Mesothelial cell of epicardium (in vitro differentiated cells): ENCODE data around the gene SLC6A3. TPM values are rescaled to one million over a fixed set of nuclear protein-coding genes. Genes with fewer than 3 reads are reported as not detected.

Experiments
- DNase-seq, 2 experiments: peaks; one replicate each; pipeline ENCODE4 v3.0.0; 2021; ENCODE audit warnings: low spot score in 2 of 2; ENCODE audit not compliant: unreplicated experiment in 2 of 2
- H3K27ac Mint-ChIP-seq: 2 replicates; pipeline ENCODE4 v1.8.0; 2021; ENCODE audit warnings: mixed read lengths
- H3K27me3 Mint-ChIP-seq: 2 replicates; pipeline ENCODE4 v1.8.0; 2021; ENCODE audit warnings: low read depth, mixed read lengths
- H3K36me3 Mint-ChIP-seq: 2 replicates; pipeline ENCODE4 v1.8.0; 2021; ENCODE audit warnings: mixed read lengths
- H3K4me1 Mint-ChIP-seq: 2 replicates; pipeline ENCODE4 v1.8.0; 2021; ENCODE audit warnings: mixed read lengths
- H3K4me3 Mint-ChIP-seq: 2 replicates; pipeline ENCODE4 v1.8.0; 2021; ENCODE audit warnings: mild to moderate bottlenecking, moderate library complexity, mixed read lengths
- H3K9me3 Mint-ChIP-seq: 2 replicates; pipeline ENCODE4 v1.8.0; 2021; ENCODE audit warnings: mixed read lengths
- total RNA-seq: library from RNA; stranded (reverse); gene quantifications from 3 replicates; pipeline ENCODE4 v1.2.1, GENCODE V29; 2021
- TF ChIP-seq, protein P1 (sequence below): fragments of 200-600 bp; sonication (generic); IDR thresholded peaks from one replicate; pipeline ENCODE4 v1.5.0; 2021; ENCODE audit warnings: antibody characterized with exemption; ENCODE audit not compliant: unreplicated experiment

Gene SLC6A3
- total RNA-seq, 1 donor from 2014 or later: 0.04 TPM

DNA sequence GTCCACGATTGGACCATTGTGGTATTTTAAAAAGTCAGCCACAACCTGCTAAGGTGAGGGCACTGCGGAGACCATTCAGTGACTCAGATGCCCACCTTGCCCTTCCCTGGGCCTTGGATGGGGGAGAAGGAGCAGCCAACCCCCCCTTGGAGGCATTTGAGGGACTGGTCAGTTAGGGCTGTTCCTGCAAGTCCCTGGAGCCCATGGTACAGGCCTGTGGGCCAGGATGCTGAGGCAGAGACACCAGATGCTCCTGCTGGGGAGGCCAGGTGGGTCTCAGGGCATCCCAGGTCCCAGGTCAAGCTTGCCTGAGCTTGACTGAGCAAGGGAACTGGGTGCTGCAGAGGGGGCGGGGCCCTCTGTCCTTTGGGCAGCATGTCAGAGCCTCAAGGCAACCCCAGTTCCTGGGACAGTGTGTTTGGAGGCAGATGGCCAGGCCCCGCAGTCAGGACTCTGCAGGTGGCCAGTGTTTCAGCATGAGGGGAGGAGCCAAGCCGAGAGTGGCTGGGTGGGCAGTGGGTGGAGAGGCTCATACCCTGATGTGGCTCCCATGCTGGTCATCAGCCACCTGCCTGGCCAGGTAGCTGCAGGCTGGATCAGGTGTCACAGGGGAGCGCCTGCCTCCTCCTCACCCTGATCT, 27.5 kb downstream of the SLC6A3 start:
- peaks cover 14% of the 10 kb centered on the region for H3K9me3 Mint-ChIP-seq
- H3K27ac Mint-ChIP-seq: no peak overlapping the region
- H3K4me1 Mint-ChIP-seq: no peaks in the 10 kb centered on the region
- H3K36me3 Mint-ChIP-seq: no peaks in the 10 kb centered on the region
- TF ChIP-seq, protein P1, sequence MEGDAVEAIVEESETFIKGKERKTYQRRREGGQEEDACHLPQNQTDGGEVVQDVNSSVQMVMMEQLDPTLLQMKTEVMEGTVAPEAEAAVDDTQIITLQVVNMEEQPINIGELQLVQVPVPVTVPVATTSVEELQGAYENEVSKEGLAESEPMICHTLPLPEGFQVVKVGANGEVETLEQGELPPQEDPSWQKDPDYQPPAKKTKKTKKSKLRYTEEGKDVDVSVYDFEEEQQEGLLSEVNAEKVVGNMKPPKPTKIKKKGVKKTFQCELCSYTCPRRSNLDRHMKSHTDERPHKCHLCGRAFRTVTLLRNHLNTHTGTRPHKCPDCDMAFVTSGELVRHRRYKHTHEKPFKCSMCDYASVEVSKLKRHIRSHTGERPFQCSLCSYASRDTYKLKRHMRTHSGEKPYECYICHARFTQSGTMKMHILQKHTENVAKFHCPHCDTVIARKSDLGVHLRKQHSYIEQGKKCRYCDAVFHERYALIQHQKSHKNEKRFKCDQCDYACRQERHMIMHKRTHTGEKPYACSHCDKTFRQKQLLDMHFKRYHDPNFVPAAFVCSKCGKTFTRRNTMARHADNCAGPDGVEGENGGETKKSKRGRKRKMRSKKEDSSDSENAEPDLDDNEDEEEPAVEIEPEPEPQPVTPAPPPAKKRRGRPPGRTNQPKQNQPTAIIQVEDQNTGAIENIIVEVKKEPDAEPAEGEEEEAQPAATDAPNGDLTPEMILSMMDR: no peak
- H3K4me3 Mint-ChIP-seq: no peak overlapping the region
- peaks cover 9% of the 10 kb centered on the region for H3K27me3 Mint-ChIP-seq
- no peak for DNase-seq

DNA sequence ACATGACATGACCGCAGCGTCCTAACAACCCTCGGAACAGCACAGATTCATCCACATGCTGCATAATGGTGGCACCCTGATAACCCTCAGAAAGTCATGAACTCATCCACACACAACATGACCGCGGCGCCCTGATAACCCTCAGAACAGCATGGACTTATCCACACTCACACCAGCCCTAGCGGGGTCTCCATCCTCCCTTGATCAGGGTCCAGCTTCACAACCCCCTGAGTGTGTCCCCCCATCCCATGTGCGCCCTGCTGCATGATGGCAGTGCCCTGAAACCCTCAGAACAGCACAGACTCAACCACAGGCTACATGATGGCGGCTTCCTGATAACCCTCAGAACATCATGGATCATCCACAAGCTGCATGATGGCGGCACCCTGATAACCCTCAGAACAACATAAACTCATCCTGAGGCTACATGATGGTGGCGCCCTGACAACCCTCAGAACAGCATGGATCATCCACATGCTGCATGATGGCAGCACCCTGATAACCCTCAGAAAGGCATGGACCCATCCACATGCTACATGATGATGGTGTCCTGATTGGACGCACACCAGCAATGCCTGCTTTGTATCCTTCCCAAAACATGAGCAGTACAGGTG, 28.3 kb downstream of the SLC6A3 start:
- H3K36me3 Mint-ChIP-seq: no peaks in the 10 kb centered on the region
- TF ChIP-seq, protein P1: no peak
- no peak for DNase-seq
- H3K9me3 Mint-ChIP-seq: peaks cover 14% of the 10 kb centered on the region
- H3K27me3 Mint-ChIP-seq: peaks cover 13% of the 10 kb centered on the region
- H3K4me3 Mint-ChIP-seq: no peak overlapping the region
- no peak overlapping the region for H3K27ac Mint-ChIP-seq
- no peaks in the 10 kb centered on the region for H3K4me1 Mint-ChIP-seq

DNA sequence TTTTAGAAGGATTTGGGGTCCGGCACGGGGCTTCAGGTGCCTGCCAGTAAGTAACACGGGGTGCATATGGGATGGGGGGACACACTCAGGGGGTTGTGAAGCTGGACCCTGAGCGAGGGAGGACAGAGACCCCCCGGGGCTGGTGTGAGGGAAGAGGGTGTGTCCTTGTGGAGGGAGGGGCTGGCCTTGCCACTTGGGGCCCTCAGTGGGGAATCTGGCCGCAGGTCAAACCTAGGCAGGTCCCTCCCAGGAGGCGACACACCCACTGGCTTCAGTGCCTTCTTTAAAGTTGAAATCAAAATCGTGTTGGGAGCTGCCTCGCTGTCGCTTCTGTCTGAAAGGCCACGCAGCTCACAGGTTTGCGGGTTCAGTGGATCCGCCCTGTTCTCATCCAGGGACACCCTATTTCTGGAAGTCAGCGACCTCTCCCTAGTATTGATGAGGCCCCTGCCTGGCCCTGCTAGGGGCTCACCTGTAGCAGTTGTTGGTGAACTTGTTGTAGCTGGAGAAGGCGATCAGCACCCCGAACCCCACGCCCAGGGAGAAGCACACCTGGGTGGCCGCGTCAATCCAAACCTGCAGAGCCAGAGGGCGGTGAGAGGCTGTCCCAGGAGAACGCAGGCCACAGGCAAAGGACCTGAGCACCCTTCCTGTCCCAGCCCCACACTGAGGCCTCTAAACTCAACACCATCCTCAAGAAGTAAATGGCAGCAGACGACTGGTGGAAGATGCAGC, 29.4 kb downstream of the SLC6A3 start:
- Mint-ChIP-seq H3K4me1 (no peaks in the 10 kb centered on the region), H3K9me3 (peaks cover 14% of the 10 kb centered on the region), H3K4me3 (no peak overlapping the region), H3K27me3 (peaks cover 14% of the 10 kb centered on the region), H3K36me3 (no peaks in the 10 kb centered on the region), H3K27ac (no peak overlapping the region)
- DNase-seq: no peak
- TF ChIP-seq, protein P1: no peak

DNA sequence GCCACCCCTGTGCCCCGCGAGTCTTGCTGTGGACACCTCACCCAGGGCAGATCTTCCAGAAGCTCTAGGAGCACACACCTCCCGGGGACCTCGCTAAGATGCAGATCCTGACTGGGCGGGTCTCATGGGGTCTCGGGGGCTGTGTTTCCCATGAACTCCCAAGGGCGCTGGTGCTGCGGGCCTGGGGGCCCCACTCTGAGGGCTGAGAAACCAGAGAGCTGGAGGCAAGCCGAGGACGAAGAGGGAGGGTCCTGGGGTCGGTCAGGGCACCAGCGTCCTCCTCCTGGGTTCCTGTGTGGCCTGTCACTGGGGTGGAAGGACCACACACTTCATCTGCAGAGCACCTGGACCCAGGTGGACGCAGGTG, 30.2 kb downstream of the SLC6A3 start:
- no peak overlapping the region for H3K27ac Mint-ChIP-seq
- DNase-seq: no peak
- peaks cover 14% of the 10 kb centered on the region for H3K9me3 Mint-ChIP-seq
- H3K4me3 Mint-ChIP-seq: no peak overlapping the region
- H3K4me1 Mint-ChIP-seq: no peaks in the 10 kb centered on the region
- TF ChIP-seq, protein P1: no peak
- H3K36me3 Mint-ChIP-seq: no peaks in the 10 kb centered on the region
- peaks cover 14% of the 10 kb centered on the region for H3K27me3 Mint-ChIP-seq

DNA sequence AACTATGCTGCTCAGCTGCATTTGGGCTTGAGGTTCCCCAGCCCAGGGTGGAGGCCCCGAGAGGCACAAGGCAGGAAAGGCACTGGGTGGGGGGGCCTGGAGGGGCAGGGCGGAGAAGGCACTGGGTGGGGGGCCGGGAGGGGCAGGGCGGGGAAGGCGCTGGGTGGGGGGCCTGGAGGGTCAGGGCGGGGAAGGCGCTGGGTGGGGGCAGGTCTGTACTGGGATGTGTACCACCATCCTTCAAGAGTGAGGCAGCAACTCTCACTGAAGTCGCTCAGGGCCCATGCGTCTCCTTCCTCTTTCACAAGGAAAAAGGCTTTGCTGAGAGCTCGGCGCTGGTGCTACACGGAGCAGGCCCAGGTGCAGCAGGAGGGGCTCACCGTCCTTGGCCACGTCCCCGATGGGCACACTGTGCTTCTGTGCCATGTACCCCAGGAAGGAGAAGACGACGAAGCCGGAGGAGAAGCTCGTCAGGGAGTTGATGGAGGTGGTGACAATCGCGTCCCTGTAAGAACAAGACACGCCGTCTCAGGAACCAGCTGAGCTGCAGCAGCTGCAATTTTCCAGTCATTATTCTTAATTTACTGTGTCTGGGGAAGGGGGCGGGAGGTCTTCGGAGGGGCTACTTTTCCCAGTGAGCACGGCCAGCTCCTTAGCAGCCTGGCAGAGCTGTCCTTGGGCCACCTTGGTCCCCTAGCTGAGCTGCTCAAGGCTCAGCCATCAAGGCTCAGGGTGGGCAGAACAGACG, 30.8 kb downstream of the SLC6A3 start:
- peak in 1 of 2 experiments; percentile 52 for DNase-seq
- H3K27ac Mint-ChIP-seq: no peak overlapping the region
- no peaks in the 10 kb centered on the region for H3K4me1 Mint-ChIP-seq
- no peak overlapping the region for H3K4me3 Mint-ChIP-seq
- H3K9me3 Mint-ChIP-seq: peaks cover 14% of the 10 kb centered on the region
- H3K36me3 Mint-ChIP-seq: no peaks in the 10 kb centered on the region
- H3K27me3 Mint-ChIP-seq: peaks cover 16% of the 10 kb centered on the region
- TF ChIP-seq, protein P1: no peak
